DOHH2 (cell line): Measurements from ENCODE around the gene WWTR1.

Source experiments
- H3F3A ChIP-seq: fragments of 200-600 bp; sonication (generic), shearing (Covaris generic); 2 replicates; pipeline ENCODE4 v1.6.0; 2016; ENCODE audit warnings: antibody characterized with exemption, mild to moderate bottlenecking; ENCODE audit not compliant: control insufficient read depth, insufficient read depth
- H3K27ac ChIP-seq: fragments of 200-600 bp; sonication (generic); 2 replicates; pipeline ENCODE4 v1.5.1; 2014; ENCODE audit warnings: low read depth, mild to moderate bottlenecking, low read length, moderate library complexity
- H3K27me3 ChIP-seq: fragments of 200-600 bp; sonication (generic); 2 replicates; pipeline ENCODE4 v1.6.1; 2014; ENCODE audit warnings: mild to moderate bottlenecking, low read length, mixed read lengths; ENCODE audit not compliant: control insufficient read depth
- H3K36me3 ChIP-seq: fragments of 200-600 bp; sonication (generic); 2 replicates; pipeline ENCODE4 v1.6.1; 2014; ENCODE audit warnings: mild to moderate bottlenecking, low read length, moderate library complexity, mixed read lengths; ENCODE audit not compliant: control insufficient read depth
- H3K4me1 ChIP-seq: fragments of 200-600 bp; sonication (generic); 2 replicates; pipeline ENCODE4 v1.6.1; 2014; ENCODE audit warnings: mild to moderate bottlenecking, low read length, mixed read lengths; ENCODE audit not compliant: control insufficient read depth
- H3K4me2 ChIP-seq: fragments of 200-600 bp; sonication (generic); 2 replicates; pipeline ENCODE4 v1.6.0; 2014; ENCODE audit warnings: mild to moderate bottlenecking, low read length, moderate library complexity
- H3K4me3 ChIP-seq: fragments of 200-600 bp; sonication (generic); 2 replicates; pipeline ENCODE4 v1.5.1; 2014; ENCODE audit warnings: mild to moderate bottlenecking, low read length, mixed read lengths
- H3K79me2 ChIP-seq: fragments of 200-600 bp; sonication (generic); 2 replicates; pipeline ENCODE4 v1.6.1; 2014; ENCODE audit warnings: mild to moderate bottlenecking, low read length, mixed read lengths; ENCODE audit not compliant: control insufficient read depth
- H3K9me2 ChIP-seq: fragments of 200-600 bp; sonication (generic); replicated peaks from 2 replicates; pipeline ENCODE4 v1.6.1; 2014; ENCODE audit warnings: mild to moderate bottlenecking, low read length, mixed read lengths; ENCODE audit not compliant: control insufficient read depth
- H3K9me3 ChIP-seq: fragments of 200-600 bp; sonication (generic); 2 replicates; pipeline ENCODE4 v1.6.1; 2014; ENCODE audit warnings: antibody characterized with exemption, low read length, mixed read lengths; ENCODE audit not compliant: control insufficient read depth, insufficient read depth
- H4K20me1 ChIP-seq: fragments of 200-600 bp; sonication (generic); 2 replicates; pipeline ENCODE4 v1.6.0; 2014; ENCODE audit warnings: low read depth, mild to moderate bottlenecking, antibody characterized with exemption, low read length, moderate library complexity; ENCODE audit not compliant: control insufficient read depth, insufficient read depth
- CTCF ChIP-seq: fragments of 200-600 bp; sonication (generic); IDR thresholded peaks from one replicate; pipeline ENCODE4 v1.5.1; 2014; ENCODE audit warnings: antibody characterized with exemption, mild to moderate bottlenecking, low read depth, low read length; ENCODE audit not compliant: poor library complexity, severe bottlenecking
- EZH2phosphoT487 ChIP-seq: fragments of 200-600 bp; sonication (generic); IDR thresholded peaks from 2 replicates; pipeline ENCODE4 v1.6.1; 2017; ENCODE audit warnings: borderline replicate concordance, mild to moderate bottlenecking, antibody characterized with exemption, low read length, moderate library complexity, mixed read lengths

WWTR1 gene

GRCh38 chr3:149534082-149534481 is 123.7 kb downstream of the WWTR1 start:
- TF ChIP-seq CTCF (no peak), EZH2phosphoT487 (no peak)
- Histone ChIP-seq H3K36me3 (no peaks in the 10 kb centered on the region), H3K4me2 (no peak overlapping the region), H3K4me1 (no peaks in the 10 kb centered on the region), H3K27me3 (peaks cover 4% of the 10 kb centered on the region), H3K9me2 (no peaks in the 10 kb centered on the region), H3K79me2 (no peaks in the 10 kb centered on the region), H3K9me3 (no peaks in the 10 kb centered on the region), H3F3A (no peaks in the 10 kb centered on the region), H3K4me3 (no peak overlapping the region), H3K27ac (no peak overlapping the region), H4K20me1 (no peaks in the 10 kb centered on the region)

- H3K36me3 ChIP-seq, result no peaks in the 10 kb centered on the region
- H4K20me1 ChIP-seq, result no peaks in the 10 kb centered on the region
- H3K4me2 ChIP-seq, result no peak overlapping the region
- no peak overlapping the region for H3K4me3 ChIP-seq
- no peaks in the 10 kb centered on the region for H3F3A ChIP-seq
- H3K4me1 ChIP-seq, result no peaks in the 10 kb centered on the region
- no peaks in the 10 kb centered on the region for H3K9me2 ChIP-seq
- peaks cover 4% of the 10 kb centered on the region for H3K27me3 ChIP-seq
- no peaks in the 10 kb centered on the region for H3K79me2 ChIP-seq
- TF ChIP-seq CTCF (no peak), EZH2phosphoT487 (no peak)
- H3K9me3 ChIP-seq, result no peaks in the 10 kb centered on the region
- no peak overlapping the region for H3K27ac ChIP-seq
Measured at GRCh38 chr3:149532489-149533180, 125.2 kb downstream of the WWTR1 start.

GRCh38 chr3:149529099-149529498 is 128.7 kb downstream of the WWTR1 start:
- TF ChIP-seq EZH2phosphoT487, result no peak
- no peak for TF ChIP-seq CTCF
- no peak overlapping the region for H3K27ac ChIP-seq

More at GRCh38 chr3:149529099-149529498, 128.7 kb downstream of the WWTR1 start:
- no peak overlapping the region for H3K4me3 ChIP-seq
- no peaks in the 10 kb centered on the region for H4K20me1 ChIP-seq
- peaks cover 4% of the 10 kb centered on the region; the same call in 1 of the 2 replicates for H3K27me3 ChIP-seq
- no peak overlapping the region for H3K4me2 ChIP-seq
- no peaks in the 10 kb centered on the region for H3K4me1 ChIP-seq
- no peaks in the 10 kb centered on the region for H3K36me3 ChIP-seq
- H3F3A ChIP-seq, result no peaks in the 10 kb centered on the region
- no peaks in the 10 kb centered on the region for H3K9me3 ChIP-seq
- H3K79me2 ChIP-seq, result no peaks in the 10 kb centered on the region
- no peaks in the 10 kb centered on the region for H3K9me2 ChIP-seq
